ENCODE measurements around the gene RDX.

DNA sequence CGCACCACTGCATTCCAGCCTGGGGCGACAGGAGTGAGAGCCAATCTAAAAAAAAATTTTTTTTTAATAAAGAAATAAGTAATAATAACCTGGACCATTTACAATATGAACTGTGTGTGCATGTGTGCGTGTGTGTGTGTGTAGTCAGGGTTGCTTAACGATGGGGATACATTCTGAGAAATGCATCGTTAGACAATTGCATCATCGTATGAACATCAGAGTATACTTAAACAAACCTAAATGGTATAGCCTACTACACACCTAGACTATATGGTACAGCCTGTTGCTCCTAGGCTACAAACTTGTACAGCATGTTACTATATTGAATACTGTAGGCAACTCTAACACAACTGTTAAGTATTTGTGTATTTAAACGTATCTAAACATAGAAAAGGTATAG, 26.4 kb downstream of the RDX start:
- no peak for TF ChIP-seq POLR2A (IDR thresholded peaks at IDR 0.05)
- TF ChIP-seq, protein P1, sequence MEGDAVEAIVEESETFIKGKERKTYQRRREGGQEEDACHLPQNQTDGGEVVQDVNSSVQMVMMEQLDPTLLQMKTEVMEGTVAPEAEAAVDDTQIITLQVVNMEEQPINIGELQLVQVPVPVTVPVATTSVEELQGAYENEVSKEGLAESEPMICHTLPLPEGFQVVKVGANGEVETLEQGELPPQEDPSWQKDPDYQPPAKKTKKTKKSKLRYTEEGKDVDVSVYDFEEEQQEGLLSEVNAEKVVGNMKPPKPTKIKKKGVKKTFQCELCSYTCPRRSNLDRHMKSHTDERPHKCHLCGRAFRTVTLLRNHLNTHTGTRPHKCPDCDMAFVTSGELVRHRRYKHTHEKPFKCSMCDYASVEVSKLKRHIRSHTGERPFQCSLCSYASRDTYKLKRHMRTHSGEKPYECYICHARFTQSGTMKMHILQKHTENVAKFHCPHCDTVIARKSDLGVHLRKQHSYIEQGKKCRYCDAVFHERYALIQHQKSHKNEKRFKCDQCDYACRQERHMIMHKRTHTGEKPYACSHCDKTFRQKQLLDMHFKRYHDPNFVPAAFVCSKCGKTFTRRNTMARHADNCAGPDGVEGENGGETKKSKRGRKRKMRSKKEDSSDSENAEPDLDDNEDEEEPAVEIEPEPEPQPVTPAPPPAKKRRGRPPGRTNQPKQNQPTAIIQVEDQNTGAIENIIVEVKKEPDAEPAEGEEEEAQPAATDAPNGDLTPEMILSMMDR (IDR thresholded peaks at IDR 0.05) = no peak

Measured in lower leg skin (tissue), 3 donors.